HG02642 (cell line): ENCODE measurements around the gene PI4K2B.
A peak's percentile ranks its signal among the peaks of the same experiment; 100 is the strongest.
"Not testable (repeated sequence)": the region's sequence is repeated elsewhere in the genome, so short reads cannot be mapped to it uniquely, and the experiment has no call there.

Source experiments
- ATAC-seq: cut with Tn5 transposase; IDR thresholded peaks from one replicate; pipeline ENCODE4 v1.9.1; 2021; ENCODE audit warnings: mild to moderate bottlenecking; ENCODE audit not compliant: unreplicated experiment, poor library complexity

Gene PI4K2B

GRCh38 chr4:25240754-25241210 is 6.9 kb downstream of the PI4K2B start:
- ATAC-seq: peak; percentile 81

GRCh38 chr4:25242195-25242594 is 8.4 kb downstream of the PI4K2B start:
- ATAC-seq: not testable (repeated sequence)

- ATAC-seq: no peak
Observed at GRCh38 chr4:25245181-25245580, 11.3 kb downstream of the PI4K2B start.

GRCh38 chr4:25246680-25247611 is 13.1 kb downstream of the PI4K2B start:
- ATAC-seq: no peak

GRCh38 chr4:25248875-25249274 is 15.0 kb downstream of the PI4K2B start:
- ATAC-seq: not testable (repeated sequence)

- ATAC-seq: not testable (repeated sequence)
Observed at GRCh38 chr4:25249494-25249893, 15.7 kb downstream of the PI4K2B start.

GRCh38 chr4:25252230-25253070 is 18.6 kb downstream of the PI4K2B start:
- ATAC-seq: no peak

GRCh38 chr4:25253071-25253445 is 19.2 kb downstream of the PI4K2B start:
- no peak for ATAC-seq

GRCh38 chr4:25253786-25254185 is 20.0 kb downstream of the PI4K2B start:
- ATAC-seq: not testable (repeated sequence)

GRCh38 chr4:25258980-25259578 is 25.2 kb downstream of the PI4K2B start:
- ATAC-seq: no peak

GRCh38 chr4:25271866-25272265 is 38.0 kb downstream of the PI4K2B start:
- no peak for ATAC-seq

- no peak for ATAC-seq
Observed at GRCh38 chr4:25280210-25280609, 46.4 kb downstream of the PI4K2B start.

- no peak for ATAC-seq
Observed at GRCh38 chr4:25283948-25284347, 50.1 kb downstream of the PI4K2B start.

- no peak for ATAC-seq
Observed at GRCh38 chr4:25284466-25284865, 50.6 kb downstream of the PI4K2B start.

- no peak for ATAC-seq
Observed at GRCh38 chr4:25290490-25291067, 56.7 kb downstream of the PI4K2B start.

GRCh38 chr4:25291158-25291733 is 57.4 kb downstream of the PI4K2B start:
- no peak for ATAC-seq

GRCh38 chr4:25297528-25298242 is 63.9 kb downstream of the PI4K2B start:
- no peak for ATAC-seq

- no peak for ATAC-seq
Observed at GRCh38 chr4:25299476-25300203, 65.8 kb downstream of the PI4K2B start.

- no peak for ATAC-seq
Observed at GRCh38 chr4:25301471-25301870, 67.6 kb downstream of the PI4K2B start.
